Measurements from ENCODE around the gene CFAP300.

CFAP300 gene

DNA sequence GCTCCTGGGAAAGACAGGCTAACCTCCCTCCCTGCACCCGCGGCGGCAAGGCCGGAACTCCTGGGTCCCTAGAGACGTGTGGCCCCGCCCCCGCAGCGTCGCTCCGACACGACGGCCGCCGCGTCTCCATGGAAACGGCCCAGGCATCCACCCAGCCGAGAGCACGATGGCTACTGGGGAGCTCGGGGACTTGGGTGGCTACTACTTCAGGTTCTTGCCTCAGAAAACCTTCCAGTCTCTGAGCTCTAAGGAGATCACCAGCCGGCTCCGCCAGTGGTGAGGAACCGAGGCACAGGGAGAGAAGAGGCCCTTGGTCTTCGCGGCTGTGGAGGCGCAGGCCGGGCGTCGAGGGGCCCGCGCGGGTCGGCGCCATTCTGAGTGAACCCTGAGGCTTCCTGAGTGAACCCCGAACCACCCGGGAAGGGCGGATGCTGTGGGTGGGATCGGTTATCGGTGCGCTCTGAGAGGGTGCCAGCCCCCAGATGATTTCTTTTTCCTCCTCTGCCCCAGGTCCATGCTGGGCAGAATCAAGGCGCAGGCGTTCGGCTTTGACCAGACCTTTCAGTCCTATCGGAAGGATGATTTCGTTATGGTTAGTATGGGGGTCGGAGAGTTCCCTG lies at the start of gene CFAP300:
TSS of gene CFAP300 (plus strand) at position 133 of the 620 bp plus-strand sequence. CDS start at position 167, 34 bp downstream.
- peak; percentile 39 for DNase-seq

DNA sequence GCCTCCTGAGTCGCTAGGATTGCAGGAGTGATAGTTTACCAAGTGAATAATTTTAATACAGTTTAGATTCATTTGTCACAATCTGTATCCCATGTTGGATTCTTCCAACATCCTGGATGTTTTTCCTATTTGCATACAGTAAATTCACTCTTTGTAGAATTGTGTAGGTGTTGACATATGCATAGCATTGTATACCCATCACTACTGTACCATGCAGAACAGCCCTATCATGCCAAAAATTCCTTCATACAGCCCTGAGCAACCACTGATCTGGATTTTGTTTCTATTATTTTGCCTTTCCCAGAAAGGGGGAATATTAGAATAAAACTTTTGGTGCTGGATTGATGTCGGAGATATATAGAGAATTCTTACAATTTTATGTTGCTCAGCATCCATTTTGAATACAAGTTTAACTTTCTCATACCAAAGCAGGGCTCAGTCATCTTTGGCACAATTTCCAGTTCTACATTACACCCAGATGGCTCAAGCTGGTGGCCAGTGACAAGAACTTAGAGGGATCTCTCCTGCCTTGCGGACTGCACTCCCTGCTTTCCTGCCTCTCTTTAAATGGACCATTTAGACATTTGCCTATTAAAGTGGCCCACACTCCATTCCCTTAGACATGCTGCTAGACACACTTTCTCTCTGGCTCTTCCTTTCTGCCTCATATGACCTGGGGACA lies 45.4 kb upstream of the CFAP300 start:
- DNase-seq = no peak

DNA sequence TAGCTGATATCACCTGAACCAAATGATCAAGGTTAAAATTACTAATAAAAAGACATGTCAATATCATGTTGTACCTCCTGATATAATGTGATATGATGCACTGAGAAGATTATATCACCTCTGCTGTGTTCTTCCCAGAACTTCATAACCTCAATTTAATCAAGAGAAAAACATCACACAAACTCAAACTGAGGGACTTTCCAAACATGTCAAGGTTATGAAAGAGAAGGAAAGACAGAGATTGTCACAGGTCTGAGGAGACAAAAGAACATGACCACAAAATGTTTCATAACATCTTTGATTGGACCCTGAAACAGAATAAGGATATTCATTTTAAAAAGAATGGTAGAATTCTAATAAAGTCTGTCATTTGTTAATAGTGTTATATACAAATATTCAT lies 43.0 kb upstream of the CFAP300 start:
- no peak for DNase-seq

- no peak for DNase-seq
Measured at GRCh38 chr11:102005306-102005705, 41.9 kb upstream of the CFAP300 start.

GRCh38 chr11:102006835-102007566 lies 40.2 kb upstream of the CFAP300 start:
- DNase-seq = no peak

DNA sequence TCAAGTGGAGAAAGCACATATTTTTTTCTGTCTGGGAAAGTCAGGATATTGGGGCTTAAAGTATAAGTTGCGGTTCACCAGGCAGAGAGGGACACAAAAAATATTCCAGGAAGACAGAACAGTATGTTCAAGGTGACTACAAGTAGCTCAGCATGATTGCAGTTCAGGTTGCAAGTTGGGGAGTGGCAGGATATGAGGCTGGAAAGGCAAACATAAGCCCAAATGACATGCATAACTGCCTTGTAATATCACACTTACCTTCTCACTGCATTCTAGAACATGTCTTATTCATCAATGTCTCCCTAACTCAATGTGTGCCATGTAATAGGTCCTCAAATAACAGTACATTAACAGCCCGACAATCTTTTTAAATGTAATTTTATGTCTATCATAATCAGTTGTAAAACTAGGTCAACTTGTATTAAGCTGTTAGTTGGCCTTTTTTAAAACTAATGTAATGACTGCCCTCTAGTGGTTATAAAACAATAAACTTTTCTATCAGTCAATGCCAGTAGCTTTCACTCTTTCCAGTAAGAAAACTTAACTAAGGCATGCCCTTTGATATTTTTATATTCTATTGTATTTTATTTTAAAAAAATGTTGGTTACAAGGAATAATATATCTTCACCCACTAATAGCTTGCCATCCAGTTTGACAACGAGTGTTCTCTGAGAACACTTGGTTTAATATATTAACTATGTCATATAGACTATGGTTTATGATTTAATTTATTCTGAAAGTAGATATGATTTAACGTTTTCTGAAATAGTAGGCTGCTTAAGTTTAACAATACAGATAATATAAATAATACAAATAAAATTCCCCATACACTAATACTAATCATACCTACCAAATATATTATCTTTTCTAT lies 39.4 kb upstream of the CFAP300 start:
- DNase-seq = no peak

GRCh38 chr11:102010776-102011494 lies 36.3 kb upstream of the CFAP300 start:
- DNase-seq = no peak

GRCh38 chr11:102012946-102013345 lies 34.3 kb upstream of the CFAP300 start:
- DNase-seq = no peak

DNA sequence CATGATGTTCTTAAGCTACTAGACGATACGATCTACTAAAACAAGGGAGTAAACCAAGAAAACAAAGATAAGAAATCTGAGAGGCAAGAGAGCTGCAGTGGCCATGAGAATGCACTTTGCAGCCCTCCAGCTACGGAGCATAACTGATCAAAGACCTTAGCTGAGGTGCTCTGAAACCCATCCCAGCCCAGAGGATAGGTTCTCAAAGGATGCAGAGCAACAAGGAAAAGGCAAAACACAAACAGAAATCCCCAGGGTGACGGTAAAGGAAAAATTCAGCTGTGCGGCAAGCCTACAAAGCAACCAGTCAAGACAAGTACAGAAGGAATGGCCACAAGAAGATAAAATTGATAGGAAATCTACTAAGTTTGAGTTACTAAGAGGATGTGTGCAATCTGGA lies 32.5 kb upstream of the CFAP300 start:
- DNase-seq = no peak

- DNase-seq = no peak
Measured at GRCh38 chr11:102017026-102017425, 30.2 kb upstream of the CFAP300 start.

GRCh38 chr11:102026217-102026616 lies 21.0 kb upstream of the CFAP300 start:
- no peak for DNase-seq

DNA sequence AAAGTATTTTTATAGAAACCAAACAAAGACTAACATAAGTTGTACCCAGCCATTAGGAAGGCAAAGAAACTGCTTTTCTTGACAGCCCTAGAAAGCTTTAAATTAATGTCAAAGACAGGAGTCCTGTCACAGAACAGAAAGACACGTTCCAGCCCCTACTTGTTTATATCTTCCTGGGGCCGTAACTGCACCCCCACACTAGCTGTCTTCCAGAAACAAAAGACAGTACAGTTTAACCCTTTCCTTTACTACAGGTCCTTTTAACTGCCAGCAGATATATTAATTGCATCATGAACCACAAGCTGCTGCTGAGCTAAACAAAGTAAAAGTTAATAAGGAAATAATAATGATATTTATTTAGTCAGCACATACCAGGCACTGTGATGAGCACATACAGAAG lies 20.3 kb upstream of the CFAP300 start:
- no peak for DNase-seq

- DNase-seq = no peak
Measured at GRCh38 chr11:102036757-102037156, 10.5 kb upstream of the CFAP300 start.

GRCh38 chr11:102046841-102047240 lies 396 bp upstream of the CFAP300 start:
- DNase-seq = no peak

DNA sequence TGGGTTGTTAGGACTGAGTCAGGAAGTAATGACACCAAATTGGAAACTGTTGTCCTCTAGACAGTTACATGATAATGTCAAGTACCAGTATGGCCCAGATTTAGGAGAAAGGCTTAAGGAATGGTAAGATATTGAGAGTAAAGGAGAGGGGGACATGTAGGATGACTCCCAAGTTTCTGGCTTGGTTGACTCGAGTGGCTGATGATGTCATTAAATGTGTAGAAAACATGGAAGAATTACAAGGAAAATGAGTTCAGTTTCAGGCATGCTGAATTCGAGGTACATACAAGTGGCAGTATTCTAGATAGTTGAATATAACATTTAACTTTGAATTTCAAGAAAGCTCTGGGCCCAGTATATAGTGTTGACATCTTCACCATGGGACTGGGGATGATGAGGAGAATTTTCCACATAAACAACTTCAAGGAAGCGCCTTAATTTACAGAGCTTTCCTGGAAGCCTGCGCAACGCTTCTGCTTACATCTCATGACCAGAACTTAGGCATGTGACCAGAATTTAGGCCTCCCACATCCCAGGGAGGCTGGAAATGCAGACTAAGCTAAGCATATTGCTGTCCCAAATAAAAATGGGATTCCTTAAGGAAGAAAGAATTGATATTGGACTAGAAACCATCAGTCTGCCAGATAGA lies 3.8 kb downstream of the CFAP300 start:
- DNase-seq = no peak

DNA sequence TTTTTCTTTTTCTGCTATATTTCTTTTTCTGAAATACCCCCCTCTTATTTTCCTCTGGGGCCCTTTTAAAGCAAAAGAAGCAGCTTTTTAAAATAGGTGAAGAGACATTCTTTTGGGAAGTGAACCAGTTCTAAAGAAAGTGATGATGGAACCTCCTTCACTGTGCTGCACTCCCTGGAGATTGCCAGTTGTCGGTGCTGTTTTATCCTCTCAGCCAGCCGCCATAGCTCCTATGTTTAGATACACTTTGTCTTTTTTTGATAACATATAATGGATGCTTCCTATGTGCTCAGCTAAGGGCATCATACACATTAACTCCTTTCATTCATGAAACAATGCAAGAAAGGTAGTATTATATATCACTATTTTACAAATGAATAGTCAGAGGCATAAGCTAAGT lies 14.0 kb downstream of the CFAP300 start:
- DNase-seq = no peak

DNA sequence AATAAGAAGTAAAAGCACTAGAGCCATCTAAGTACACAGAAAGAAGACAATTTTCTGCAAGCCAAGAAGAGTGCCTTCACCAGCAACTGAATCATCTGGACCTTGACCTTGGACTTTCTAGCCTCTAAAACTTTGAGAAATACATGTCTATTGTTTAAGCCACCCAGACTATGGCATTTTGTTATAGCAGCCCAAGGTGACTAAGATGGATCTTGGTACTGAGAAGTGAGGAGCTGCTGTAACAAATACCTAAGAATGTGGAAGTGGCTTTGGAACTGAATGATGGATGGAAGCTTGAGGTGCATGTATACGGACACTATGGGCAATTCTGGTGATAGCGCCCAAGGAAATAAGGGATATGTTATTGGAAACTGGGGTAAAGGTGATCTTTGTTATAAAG lies 14.9 kb downstream of the CFAP300 start:
- no peak for DNase-seq

- DNase-seq = no peak
Measured at GRCh38 chr11:102064316-102064715, 17.1 kb downstream of the CFAP300 start.

- DNase-seq = no peak
Measured at GRCh38 chr11:102070766-102071165, 23.5 kb downstream of the CFAP300 start.

GRCh38 chr11:102071497-102072472 lies 24.5 kb downstream of the CFAP300 start:
- DNase-seq = no peak

DNA sequence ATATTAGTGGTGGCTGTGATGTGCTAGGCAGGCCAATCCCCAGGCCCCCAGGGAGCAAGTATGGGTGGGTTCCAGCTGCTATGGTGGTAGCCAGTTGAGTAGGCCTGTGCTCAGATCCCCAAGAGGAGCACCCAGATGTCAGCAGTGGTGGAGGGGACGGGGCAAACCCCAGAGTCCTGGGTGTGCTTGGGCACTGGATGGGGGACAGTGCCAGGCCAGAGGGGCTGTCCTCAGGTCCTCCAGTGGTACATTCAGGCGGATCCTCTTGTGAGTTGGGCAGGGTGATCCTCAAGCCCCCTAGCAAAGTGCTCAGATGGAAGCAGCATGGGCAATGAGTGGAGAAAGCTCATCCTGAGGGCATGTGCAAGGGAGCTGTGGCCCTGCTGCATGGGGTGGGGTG lies 26.0 kb downstream of the CFAP300 start:
- DNase-seq = no peak

Measured in CD4-positive, alpha-beta T cell treated with Interleukin-6 for 4 hours (primary cell).